GM21529 (cell line): ENCODE data around the gene UBN1.

Experiments used
- ATAC-seq: cut with Tn5 transposase; IDR thresholded peaks from one replicate; pipeline ENCODE4 v1.9.1; 2021; ENCODE audit not compliant: unreplicated experiment

Gene UBN1

GRCh38 chr16:4846901-4847773 is at the start of gene UBN1, which contains the start of gene GLYR1:
TSS of gene UBN1 (plus strand) at chr16:4847481. CDS start at chr16:4852918, 5,437 bp downstream.
TSS of gene GLYR1 (minus strand) at chr16:4847288. CDS start at chr16:4847265, 23 bp downstream.
- peak; percentile 81 for ATAC-seq

GRCh38 chr16:4797805-4798252 is 49.5 kb upstream of the UBN1 start:
- ATAC-seq: no peak

DNA sequence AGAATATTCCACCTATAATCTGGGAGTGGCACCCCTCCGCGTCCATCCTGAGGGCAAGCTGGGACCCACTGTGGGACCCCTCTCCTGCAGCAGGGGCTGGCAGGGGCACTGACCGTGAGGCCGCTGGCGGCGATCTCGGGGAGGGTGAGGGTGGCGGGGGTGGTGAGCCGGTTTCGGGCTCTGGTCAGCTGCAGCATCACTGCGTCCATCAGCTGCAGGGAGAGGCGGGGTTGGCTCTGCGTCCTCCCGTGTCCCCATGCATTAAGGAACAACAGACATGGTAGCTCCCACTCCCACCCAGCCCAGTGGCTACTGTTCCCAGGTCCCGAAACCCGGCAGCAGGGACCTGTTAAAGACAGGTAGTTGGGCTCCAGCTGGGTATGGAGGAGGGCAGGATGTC is 48.8 kb upstream of the UBN1 start:
- no peak for ATAC-seq

DNA sequence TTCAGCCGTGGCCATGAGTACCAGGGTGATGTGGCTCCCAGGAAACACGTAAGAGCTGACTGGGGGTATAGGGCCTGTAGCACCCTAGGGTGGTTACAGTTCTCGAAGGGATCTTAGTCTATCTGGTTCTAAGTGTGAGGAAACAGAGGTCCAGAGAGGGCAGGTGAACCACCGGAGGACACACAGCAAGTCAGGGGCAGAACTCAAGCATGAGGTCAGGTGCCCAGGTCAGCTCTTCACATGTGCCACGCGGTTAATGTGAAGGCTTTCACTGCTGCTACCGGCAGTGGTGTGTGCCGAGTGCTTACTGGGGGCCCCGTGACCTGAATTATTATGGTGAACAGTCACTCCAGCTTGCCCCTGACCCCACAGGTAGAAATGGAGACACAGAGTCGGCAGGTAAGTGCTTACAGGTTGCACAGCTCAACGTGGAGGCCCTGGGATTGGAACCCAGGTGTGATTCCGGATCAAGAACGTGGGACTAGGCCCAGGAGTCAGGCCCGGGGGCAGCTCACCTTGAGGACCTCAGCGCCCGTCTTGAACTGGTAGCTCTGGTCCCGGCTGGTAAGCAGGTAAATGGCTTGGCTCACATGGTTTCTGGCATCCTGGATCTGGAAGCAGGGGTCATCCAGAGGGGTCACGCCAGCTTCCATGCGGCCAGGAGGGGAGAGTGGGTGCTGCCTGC is 48.0 kb upstream of the UBN1 start:
- ATAC-seq: no peak

DNA sequence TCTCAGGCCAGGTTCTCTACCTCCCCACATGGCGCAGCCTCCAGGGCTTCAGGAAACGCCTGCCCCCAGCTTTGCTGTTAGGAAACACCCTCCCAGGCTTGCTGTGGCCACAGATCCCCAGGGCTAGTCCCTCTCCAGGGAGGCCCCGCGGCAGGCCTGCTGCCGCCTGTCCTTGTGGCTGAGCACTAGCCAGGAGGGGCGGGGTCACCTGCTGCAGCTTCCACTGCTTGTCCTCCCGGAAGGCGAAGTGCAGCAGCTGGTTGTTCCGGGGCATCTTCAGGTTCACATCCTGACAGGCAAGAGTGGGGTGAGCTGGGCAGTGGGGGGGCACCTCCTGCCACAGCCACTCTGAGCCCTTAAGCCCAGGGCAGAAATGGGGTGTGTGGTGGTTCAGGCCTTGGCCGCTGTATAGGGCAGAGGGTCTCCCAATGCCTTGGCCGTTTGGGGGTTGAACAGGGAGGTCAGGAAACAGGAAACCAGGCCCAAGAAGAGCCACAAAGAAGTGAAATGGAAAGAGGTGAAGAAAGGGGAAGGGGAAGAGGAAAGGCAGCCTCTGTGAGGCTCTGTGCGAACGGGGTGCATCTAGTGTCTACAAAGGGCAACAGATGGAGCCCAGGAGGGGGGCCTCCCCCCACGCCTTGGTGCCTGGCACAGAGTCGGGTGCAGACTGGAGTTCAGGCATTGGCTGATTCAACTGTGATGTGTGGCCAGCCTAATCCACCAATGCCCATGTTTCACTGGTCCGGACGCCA is 46.8 kb upstream of the UBN1 start:
- no peak for ATAC-seq

DNA sequence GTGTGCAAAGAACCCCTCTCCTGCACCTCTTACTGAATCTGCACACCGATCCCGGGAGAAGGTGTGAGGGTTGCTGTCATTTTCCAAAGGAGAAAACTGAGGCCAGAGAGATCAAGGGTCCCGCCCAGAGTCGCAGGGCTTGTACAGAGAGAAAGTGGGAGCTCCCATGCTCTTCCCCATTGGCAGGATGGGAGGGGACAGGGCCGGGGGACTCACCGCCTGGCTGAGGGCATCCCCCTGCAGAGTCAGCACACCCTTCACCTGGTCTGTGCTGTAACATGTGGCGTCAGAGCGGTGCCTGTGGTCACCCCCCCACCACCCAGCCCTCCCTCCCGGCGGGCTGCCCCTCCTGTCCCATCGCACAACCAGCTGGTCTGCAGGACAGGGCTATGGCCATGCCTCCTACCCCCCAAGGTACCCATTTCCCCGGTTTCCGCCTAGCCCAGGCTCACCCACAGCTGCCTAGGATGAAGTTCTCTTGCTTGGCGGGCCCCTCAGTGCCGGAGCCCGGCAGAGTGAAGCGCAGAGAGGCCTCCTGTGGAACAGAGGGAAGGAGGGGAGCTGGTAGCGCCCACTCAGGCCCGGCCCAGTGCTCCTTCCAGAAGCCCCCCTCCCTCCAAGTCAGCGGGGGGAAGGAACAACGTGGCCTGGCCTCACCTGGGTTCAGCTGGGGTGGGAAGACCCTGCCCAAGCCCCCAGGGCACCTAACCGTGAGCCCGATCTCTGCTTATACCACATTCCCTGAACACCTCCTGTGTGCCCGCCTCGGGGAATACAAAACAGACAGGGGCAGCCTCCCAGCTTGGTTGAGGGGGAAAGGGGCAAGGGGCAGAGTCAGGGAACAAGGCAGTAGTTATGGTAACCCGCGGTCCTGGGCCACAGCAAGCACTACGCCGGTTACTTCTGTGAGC is 46.0 kb upstream of the UBN1 start:
- ATAC-seq: no peak

- ATAC-seq: peak; percentile 63
These were observed 45.2 kb upstream of the UBN1 start, which contains the start of gene ROGDI for GRCh38 chr16:4801962-4802658. TSS of gene ROGDI (minus strand) at chr16:4802633. CDS start at chr16:4802571, 62 bp downstream.

GRCh38 chr16:4802659-4803287 is 44.5 kb upstream of the UBN1 start:
- ATAC-seq: peak; percentile 88

GRCh38 chr16:4803401-4803844 is 43.9 kb upstream of the UBN1 start:
- no peak for ATAC-seq

GRCh38 chr16:4803898-4804762 is 43.2 kb upstream of the UBN1 start:
- no peak for ATAC-seq

GRCh38 chr16:4805231-4805630 is 42.0 kb upstream of the UBN1 start:
- no peak for ATAC-seq

DNA sequence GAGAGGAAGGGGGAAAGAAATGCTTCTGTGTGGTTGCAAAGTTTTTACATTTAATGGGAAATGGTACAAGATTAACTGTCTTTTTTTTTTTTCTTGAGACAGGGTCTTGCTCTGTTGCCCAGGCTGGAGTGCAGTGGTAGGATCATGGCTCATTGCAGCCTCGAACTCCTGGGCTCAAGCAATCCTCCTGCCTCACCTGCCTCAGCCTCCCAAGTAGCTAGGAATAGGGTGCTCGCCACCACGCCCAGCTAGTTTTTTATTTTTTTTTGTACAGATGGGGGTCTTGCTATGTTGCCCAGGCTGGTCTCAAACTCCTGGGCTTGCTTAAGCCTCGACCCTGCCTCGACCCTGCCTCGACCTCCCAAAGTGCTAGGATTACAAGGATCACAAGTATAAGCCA is 41.0 kb upstream of the UBN1 start:
- no peak for ATAC-seq

GRCh38 chr16:4811242-4811641 is 36.0 kb upstream of the UBN1 start:
- ATAC-seq: no peak

DNA sequence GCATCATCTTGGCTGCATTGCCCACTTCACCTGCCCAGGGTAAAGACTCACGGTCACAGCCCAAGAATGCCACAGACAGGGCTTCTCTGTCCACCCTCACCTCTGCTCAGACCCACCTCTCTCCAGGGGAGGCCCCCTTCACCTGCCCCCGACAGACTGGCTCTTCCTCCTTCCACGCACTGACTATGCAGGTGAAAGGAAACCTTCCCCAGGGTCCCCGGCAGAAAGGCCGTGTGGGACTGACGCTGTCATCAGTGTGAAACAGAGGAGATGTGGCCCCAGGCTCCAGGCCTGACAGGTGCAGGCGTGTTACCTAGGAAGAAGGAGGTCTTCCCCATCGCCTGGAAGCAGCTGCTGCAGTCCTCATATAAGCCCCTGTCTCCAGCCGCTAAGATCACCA is 35.5 kb upstream of the UBN1 start:
- ATAC-seq: no peak

- no peak for ATAC-seq
These were observed 33.9 kb upstream of the UBN1 start for GRCh38 chr16:4813251-4814003.

GRCh38 chr16:4814046-4814445 is 33.2 kb upstream of the UBN1 start:
- ATAC-seq: no peak

DNA sequence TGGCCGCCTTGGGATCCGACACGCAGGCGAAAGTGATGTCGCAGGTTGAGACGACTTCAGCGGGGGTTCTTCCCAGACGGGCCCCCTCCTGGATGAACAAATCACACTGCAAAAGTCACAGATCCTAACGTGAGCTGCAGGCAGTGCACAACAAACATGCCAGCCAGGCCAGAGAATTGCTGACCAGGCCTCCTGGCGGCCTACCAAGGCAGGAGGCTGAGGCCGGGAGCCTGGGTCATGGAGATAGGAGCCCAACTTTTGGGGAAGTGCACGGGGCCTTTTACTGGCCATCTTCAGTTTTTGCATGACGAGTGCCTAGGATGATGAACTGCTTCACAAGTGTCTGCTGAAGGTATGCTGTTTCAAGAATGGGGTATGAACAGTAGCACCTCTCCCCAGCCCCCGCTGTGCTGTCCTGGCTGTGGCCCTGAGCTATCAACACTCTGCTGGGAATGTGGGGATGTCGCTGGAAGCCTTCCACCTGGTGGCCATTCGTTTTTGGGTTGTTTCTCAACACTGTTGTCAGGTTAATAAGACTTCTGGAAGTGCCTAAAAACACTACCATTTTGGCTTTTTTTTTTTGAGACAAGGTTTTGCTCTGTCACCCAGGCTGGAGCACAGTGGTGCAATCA is 32.6 kb upstream of the UBN1 start:
- no peak for ATAC-seq
